IPS DF 6.9 (cell line): Measurements from ENCODE around the gene MPG.

Experiments
- DNase-seq: peaks from one replicate; pipeline ENCODE4 v3.0.0-alpha.2; 2013; ENCODE audit warnings: low read depth, low spot score
- H3K27ac ChIP-seq: one replicate; pipeline ENCODE4 v1.5.1; 2013; ENCODE audit warnings: low read length, control low read depth
- H3K27me3 ChIP-seq: 2 replicates; pipeline ENCODE4 v1.6.1; 2013; ENCODE audit warnings: mild to moderate bottlenecking, low read length; ENCODE audit not compliant: control insufficient read depth, insufficient read depth
- H3K36me3 ChIP-seq: 2 replicates; pipeline ENCODE4 v1.6.1; 2013; ENCODE audit warnings: low read length; ENCODE audit not compliant: control insufficient read depth, insufficient read depth
- H3K4me1 ChIP-seq: 2 replicates; pipeline ENCODE4 v1.6.1; 2013; ENCODE audit warnings: low read length; ENCODE audit not compliant: control insufficient read depth, insufficient read depth
- H3K4me3 ChIP-seq: 2 replicates; pipeline ENCODE4 v1.5.1; 2013; ENCODE audit warnings: mild to moderate bottlenecking, low read length
- H3K9me3 ChIP-seq: 2 replicates; pipeline ENCODE4 v1.6.1; 2013; ENCODE audit warnings: low read length, inconsistent platforms; ENCODE audit not compliant: control insufficient read depth, insufficient read depth
- WGBS: extraction: QIAGEN DNeasy Blood & Tissue Kit; methylation state at CpG from one replicate; pipeline ENCODE4 v1.1.7; 2013; ENCODE audit warnings: mixed read lengths, missing lambda C conversion rate; ENCODE audit not compliant: insufficient read length, insufficient coverage; 5-methylcytosine and 5-hydroxymethylcytosine counted together

The MPG gene

DNA sequence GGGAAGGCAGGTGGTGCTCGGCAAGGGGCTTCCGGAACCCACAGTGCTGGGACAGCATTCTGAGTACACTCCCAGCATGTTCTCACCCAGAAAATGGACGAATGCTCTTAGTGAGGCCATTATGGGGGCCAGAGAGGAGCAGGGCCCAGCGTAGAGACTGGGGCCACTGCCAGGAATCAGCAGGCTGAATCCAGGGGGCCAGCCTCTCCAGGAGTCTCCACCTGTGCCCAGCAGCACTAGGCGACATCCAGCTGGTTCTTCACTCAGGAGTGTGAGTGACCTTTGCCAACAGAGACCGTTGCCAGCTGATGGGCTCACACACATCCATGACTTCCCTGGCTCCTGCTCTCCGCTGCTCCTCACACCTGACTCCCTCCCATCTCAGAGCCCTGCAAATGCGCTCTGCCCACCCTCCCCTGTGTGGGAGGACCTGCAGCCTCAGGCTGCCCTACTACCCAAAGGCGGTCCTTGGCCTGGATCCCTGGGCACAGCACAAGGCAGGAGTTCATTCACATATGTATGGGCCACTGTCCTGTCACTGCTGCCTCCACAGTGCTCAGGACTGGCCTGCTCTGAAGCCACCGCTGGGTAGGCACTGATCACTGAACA is 10.7 kb upstream of the MPG start:
- no CpG with 5 or more reads among the region's 10 CpGs for WGBS
- no peaks in the 10 kb centered on the region for H3K9me3 ChIP-seq
- DNase-seq: no peak
- no peak overlapping the region for H3K4me3 ChIP-seq
- no peak overlapping the region for H3K27ac ChIP-seq
- peaks cover 6% of the 10 kb centered on the region for H3K36me3 ChIP-seq
- peaks cover 9% of the 10 kb centered on the region for H3K4me1 ChIP-seq
- H3K27me3 ChIP-seq: no peaks in the 10 kb centered on the region

DNA sequence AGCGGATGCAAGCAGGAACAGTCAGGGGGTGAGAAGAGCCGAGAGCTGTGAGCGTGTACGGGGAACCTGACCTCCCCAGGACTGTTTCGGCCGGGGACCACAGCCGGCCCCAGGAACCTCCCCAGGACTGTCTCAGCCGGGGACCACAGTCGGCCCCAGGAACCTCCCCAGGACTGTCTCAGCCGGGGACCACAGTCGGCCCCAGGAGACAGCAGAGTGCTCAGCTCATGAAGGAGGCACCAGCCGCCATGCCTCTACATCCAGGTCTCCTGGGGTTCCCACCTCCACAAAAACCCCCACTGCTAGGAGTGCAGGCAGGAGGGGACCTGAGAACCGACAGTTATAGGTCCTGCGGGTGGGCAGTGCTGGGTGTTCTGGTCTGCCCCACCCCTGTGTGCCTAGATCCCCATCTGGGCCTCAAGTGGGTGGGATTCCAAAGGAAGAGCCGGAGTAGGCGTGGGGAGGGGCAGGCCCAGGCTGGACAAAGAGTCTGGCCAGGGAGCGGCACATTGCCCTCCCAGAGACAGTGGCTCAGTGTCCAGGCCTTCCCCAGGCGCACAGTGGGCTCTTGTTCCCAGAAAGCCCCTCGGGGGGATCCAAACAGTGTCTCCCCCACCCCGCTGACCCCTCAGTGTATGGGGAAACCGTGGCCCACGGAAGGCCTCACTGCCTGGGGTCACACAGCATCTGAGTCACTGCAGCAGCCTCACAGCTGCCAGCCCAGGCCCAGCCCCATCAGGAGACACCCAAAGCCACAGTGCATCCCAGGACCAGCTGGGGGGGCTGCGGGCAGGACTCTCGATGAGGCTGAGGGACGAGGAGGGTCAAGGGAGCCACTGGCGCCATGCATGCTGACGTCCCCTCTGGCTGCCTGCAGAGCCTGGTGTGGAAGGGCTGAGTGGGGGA is 9.9 kb upstream of the MPG start:
- peaks cover 5% of the 10 kb centered on the region for H3K36me3 ChIP-seq
- no peak overlapping the region for H3K27ac ChIP-seq
- no CpG with 5 or more reads among the region's 27 CpGs for WGBS
- H3K27me3 ChIP-seq: no peaks in the 10 kb centered on the region
- H3K9me3 ChIP-seq: no peaks in the 10 kb centered on the region
- H3K4me1 ChIP-seq: peaks cover 14% of the 10 kb centered on the region
- H3K4me3 ChIP-seq: no peak overlapping the region
- no peak for DNase-seq

DNA sequence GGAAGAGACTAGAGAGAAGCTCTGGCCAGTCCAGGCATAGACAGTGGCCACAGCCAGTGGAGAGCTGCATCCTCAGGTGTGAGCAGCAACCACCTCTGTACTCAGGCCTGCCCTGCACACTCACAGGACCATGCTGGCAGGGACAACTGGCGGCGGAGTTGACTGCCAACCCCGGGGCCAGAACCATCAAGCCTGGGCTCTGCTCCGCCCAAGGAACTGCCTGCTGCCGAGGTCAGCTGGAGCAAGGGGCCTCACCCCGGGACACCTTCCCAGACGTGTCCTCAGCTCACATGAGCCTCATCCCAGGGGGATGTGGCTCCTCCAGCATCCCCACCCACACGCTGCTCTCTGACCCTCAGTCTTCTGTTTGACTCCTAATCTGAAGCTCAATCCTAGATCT is 8.8 kb upstream of the MPG start:
- Histone ChIP-seq H3K27me3 (no peaks in the 10 kb centered on the region), H3K9me3 (no peaks in the 10 kb centered on the region), H3K4me3 (no peak overlapping the region), H3K4me1 (peaks cover 19% of the 10 kb centered on the region), H3K36me3 (no peaks in the 10 kb centered on the region; the same call in 1 of the 2 replicates), H3K27ac (no peak overlapping the region)
- DNase-seq: no peak
- WGBS: no CpG with 5 or more reads among the region's 8 CpGs

DNA sequence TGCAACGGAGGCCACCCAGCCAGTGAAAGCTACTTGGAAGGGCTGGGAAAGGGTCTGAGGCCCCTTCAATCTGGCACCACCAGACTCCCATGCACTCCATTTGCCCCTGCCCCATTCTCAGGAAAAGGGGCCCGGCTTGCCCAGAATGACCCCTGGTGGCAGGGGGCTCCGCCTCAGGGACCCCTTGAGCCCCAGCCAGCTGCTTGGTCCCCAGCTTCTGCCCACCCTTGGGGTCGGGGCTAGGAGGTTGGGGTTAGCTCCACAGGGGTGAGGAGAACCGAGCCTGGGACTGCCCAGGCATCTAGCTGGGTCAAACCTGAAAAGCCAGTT is 6.8 kb upstream of the MPG start:
- Histone ChIP-seq H3K4me1 (peaks cover 27% of the 10 kb centered on the region), H3K27me3 (no peaks in the 10 kb centered on the region), H3K27ac (no peak overlapping the region), H3K4me3 (no peak overlapping the region; the same call in 1 of the 2 replicates), H3K9me3 (no peaks in the 10 kb centered on the region), H3K36me3 (no peaks in the 10 kb centered on the region)
- WGBS: no CpG with 5 or more reads among the region's 5 CpGs
- DNase-seq: no peak

DNA sequence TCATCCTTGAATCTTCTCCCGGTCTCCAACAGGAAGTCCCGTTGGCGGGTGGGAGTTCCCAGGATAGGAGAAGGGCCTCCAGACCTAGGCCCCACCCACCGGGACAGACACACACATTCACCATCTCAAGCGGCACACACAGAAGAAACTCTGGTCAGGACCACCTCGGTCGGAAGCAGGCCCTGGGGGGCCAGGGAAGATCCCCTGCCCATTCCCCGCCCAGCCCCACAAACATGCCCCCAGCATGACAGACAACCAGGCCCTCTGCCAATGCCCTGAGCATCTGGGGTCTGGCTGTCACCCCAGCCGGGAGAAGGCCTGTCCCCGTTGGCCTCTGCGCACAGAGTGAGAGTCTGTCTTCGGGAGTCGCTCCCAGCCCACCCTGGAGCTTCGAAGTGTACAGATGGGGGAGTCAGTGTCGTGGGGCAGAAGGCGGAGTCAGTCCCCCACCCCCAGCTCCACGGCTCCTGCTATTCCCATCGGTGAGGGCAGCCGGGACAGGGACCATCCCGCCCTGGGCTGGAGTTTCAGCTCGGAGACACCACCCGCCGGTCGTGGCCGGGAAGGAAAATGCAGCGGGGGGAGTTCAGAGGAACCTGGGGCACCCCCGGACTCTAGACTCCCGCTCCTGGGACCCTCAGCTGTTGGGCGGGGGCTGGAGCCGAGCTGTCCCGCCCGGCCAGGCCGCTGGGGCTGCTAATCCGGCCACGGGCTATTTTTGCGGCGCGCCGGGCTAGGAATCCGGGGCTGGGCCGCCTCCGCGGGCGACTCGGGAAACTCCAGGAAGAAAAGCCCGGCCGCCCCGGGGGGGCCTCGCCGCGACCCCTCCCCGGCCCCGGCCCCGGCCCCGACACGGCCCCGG is 6.3 kb upstream of the MPG start:
- peak overlapping the region; percentile 43; the same call in 1 of the 2 replicates for H3K4me3 ChIP-seq
- peaks cover 28% of the 10 kb centered on the region for H3K4me1 ChIP-seq
- no peaks in the 10 kb centered on the region for H3K36me3 ChIP-seq
- DNase-seq: peak; percentile 84
- no peaks in the 10 kb centered on the region for H3K27me3 ChIP-seq
- no peaks in the 10 kb centered on the region for H3K9me3 ChIP-seq
- WGBS: no CpG with 5 or more reads among the region's 57 CpGs
- H3K27ac ChIP-seq: no peak overlapping the region

DNA sequence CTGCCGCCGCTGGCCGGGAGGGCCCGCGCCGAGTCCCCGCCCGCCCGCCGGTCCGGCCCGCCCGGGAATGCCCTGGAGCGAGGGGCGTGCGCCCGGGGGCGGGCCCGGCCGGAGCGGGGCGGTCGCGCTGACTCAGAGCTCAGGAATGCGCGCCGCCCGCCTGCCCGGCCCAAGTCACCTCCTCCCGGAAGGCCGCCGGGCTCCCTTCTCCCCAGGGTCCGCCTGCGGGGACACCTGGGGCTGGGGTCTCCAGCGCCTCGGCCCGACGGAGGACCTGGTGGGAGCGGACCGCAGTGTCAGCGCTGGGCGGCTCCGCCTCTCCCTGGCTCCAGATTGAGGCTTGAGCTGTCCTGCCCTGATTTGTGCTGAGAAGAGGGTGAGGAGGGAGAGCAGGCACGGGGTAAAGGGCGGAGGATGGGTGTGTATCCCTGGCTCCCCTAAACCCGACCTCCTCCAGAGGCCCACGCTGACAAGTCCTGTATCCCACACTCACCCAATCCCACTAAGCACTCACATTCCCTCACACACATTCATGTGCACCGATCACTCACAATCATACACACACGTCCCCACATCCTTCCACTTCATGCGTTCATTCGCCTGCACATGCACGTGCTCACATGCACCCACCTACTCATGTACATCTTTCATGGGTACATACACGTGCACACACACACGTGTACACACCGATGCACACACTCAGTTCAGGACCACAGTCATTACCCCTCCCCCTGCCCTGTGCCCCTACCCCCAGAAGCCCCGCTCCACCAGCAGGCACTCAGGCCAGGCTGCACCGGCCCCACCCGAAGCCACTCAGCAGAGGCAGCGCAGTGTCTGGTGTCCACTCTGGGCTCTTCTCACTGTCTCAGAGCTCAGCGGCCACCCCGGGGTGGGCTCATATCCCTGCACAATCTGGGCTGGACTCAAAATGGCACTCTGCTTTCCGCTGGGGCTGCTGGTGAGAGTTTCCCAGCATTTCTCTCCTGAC is 5.2 kb upstream of the MPG start, which contains the start of gene RHBDF1:
Gene RHBDF1, minus strand, starts transcription at position 71 of the 988 bp plus-strand sequence. CDS start 7,616 bp downstream, outside the sequence.
- H3K4me3 ChIP-seq: peak within 1 kb of the TSS; percentile 43; the same call in 1 of the 2 replicates
- no peak within 1 kb of the TSS for H3K27ac ChIP-seq
- H3K27me3 ChIP-seq: no peaks in the 10 kb centered on the region
- WGBS: 100% methylated on average over 5 of the region's 62 CpGs
- H3K4me1 ChIP-seq: peaks cover 30% of the 10 kb centered on the region
- DNase-seq: no peak
- no peaks in the 10 kb centered on the region for H3K36me3 ChIP-seq
- no peaks in the 10 kb centered on the region for H3K9me3 ChIP-seq

DNA sequence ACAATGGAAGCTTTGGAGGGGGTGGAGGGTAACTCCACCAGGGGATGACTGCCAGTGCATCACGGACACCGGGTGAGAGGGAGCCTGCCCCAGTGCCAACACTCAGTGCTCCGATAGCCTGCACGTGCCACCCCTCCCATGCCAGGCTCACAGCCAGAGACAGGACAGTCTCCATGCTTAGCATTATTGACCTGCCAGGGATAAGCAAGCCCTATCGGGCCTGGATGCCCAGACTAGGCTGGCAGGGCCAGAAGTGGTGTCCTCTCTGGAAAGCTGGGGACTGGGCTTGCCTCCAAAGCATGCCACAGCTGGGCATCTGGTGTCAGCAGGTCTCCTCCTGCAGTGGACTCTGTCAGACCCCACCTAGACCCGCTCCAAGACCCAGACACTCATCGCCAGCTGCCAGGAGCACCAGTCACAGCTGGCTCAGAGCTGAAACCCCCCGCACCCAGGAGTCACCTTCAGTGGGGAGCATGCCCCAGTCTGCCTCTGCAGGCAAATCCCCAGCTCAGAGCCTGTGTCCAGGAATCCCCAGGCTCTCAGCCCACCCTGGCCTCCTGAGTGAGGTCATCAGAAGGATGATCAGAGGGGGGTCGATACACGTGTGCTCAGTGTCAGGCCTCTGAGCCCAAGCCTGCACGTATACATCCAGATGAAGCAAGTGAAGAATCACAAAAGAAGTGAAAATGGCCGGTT is 3.8 kb upstream of the MPG start:
- Histone ChIP-seq H3K27ac (no peak overlapping the region), H3K27me3 (no peaks in the 10 kb centered on the region), H3K36me3 (no peaks in the 10 kb centered on the region), H3K4me3 (no peak overlapping the region), H3K4me1 (peaks cover 34% of the 10 kb centered on the region), H3K9me3 (no peaks in the 10 kb centered on the region)
- no CpG with 5 or more reads among the region's 12 CpGs for WGBS
- no peak for DNase-seq

DNA sequence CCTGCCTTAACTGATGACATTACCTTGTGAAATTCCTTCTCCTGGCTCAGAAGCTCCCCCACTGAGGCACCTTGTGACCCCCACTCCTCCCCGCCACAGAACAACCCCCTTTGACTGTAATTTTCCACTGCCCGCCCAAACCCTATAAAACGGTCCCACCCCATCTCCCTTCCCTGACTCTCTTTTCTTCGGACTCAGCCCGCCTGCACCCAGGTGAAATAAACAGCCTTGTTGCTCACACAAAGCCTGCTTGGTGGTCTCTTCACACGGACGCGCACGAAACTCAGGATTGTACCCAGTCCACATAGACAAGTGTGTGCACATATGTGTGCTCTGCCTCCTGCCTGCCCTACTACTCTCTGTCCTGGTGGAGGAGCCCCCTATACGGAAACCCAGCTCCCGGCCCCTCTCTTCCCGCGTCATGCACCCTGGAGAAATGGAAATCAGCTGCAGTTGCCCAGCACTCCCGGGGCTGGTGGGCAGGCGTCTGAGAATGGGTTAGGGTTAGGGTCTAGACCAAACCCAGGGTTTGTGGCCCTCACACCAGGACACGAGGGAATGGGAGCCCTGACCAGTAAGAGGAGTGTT is 3.2 kb upstream of the MPG start:
- Histone ChIP-seq H3K36me3 (peaks cover 3% of the 10 kb centered on the region; the same call in 1 of the 2 replicates), H3K9me3 (no peaks in the 10 kb centered on the region), H3K4me3 (no peak overlapping the region), H3K27ac (no peak overlapping the region), H3K27me3 (no peaks in the 10 kb centered on the region), H3K4me1 (peaks cover 34% of the 10 kb centered on the region)
- WGBS: no CpG with 5 or more reads among the region's 16 CpGs
- DNase-seq: no peak
